Activated naive CD8-positive, alpha-beta T cell (primary cell): ENCODE data around the gene CMTM3.
"Not testable (repeated sequence)": the region's sequence is repeated elsewhere in the genome, so short reads cannot be mapped to it uniquely, and the experiment has no call there.

ENCODE experiments used
- H3K27ac Mint-ChIP-seq: one replicate; pipeline ENCODE4 v1.8.0; 2021; ENCODE audit warnings: mixed read lengths
- H3K27me3 Mint-ChIP-seq: one replicate; pipeline ENCODE4 v1.8.0; 2021; ENCODE audit warnings: mixed read lengths
- H3K36me3 Mint-ChIP-seq: one replicate; pipeline ENCODE4 v1.8.0; 2021; ENCODE audit warnings: mixed read lengths
- H3K4me1 Mint-ChIP-seq: one replicate; pipeline ENCODE4 v1.8.0; 2021; ENCODE audit warnings: low read depth, mixed read lengths
- H3K4me3 Mint-ChIP-seq: one replicate; pipeline ENCODE4 v1.8.0; 2021; ENCODE audit warnings: mild to moderate bottlenecking, mixed read lengths
- H3K9me3 Mint-ChIP-seq: one replicate; pipeline ENCODE4 v1.8.0; 2021; ENCODE audit warnings: low read depth, mixed read lengths

The CMTM3 gene

GRCh38 chr16:66630561-66631260 is 26.2 kb downstream of the CMTM3 start:
- H3K27ac Mint-ChIP-seq, H3K4me1 Mint-ChIP-seq, H3K27me3 Mint-ChIP-seq, H3K36me3 Mint-ChIP-seq, H3K9me3 Mint-ChIP-seq, H3K4me3 Mint-ChIP-seq: not testable (repeated sequence)

GRCh38 chr16:66631558-66631957 is 27.1 kb downstream of the CMTM3 start:
- not testable (repeated sequence) for H3K36me3 Mint-ChIP-seq, H3K27ac Mint-ChIP-seq, H3K4me3 Mint-ChIP-seq, H3K4me1 Mint-ChIP-seq, H3K9me3 Mint-ChIP-seq, H3K27me3 Mint-ChIP-seq

- no peaks in the 10 kb centered on the region for H3K4me1 Mint-ChIP-seq
These were observed 30.2 kb downstream of the CMTM3 start for GRCh38 chr16:66634527-66635196.

GRCh38 chr16:66635406-66635805 is 30.9 kb downstream of the CMTM3 start:
- H3K27ac Mint-ChIP-seq: no peak overlapping the region
- no peaks in the 10 kb centered on the region for H3K9me3 Mint-ChIP-seq

More at GRCh38 chr16:66634527-66635196, 30.2 kb downstream of the CMTM3 start:
- Mint-ChIP-seq H3K27me3 (peaks cover 2% of the 10 kb centered on the region), H3K9me3 (no peaks in the 10 kb centered on the region), H3K27ac (no peak overlapping the region), H3K4me3 (no peak overlapping the region), H3K36me3 (peaks cover 4% of the 10 kb centered on the region)

GRCh38 chr16:66636199-66636598 is 31.7 kb downstream of the CMTM3 start:
- H3K27ac Mint-ChIP-seq: no peak overlapping the region
- no peak overlapping the region for H3K4me3 Mint-ChIP-seq
- H3K9me3 Mint-ChIP-seq: no peaks in the 10 kb centered on the region
- H3K27me3 Mint-ChIP-seq: peaks cover 2% of the 10 kb centered on the region
- H3K4me1 Mint-ChIP-seq: no peaks in the 10 kb centered on the region
- peaks cover 4% of the 10 kb centered on the region for H3K36me3 Mint-ChIP-seq

More at GRCh38 chr16:66635406-66635805, 30.9 kb downstream of the CMTM3 start:
- Mint-ChIP-seq H3K27me3 (peaks cover 2% of the 10 kb centered on the region), H3K36me3 (peaks cover 4% of the 10 kb centered on the region), H3K4me3 (no peak overlapping the region), H3K4me1 (no peaks in the 10 kb centered on the region)

- Mint-ChIP-seq H3K4me3 (no peak overlapping the region), H3K27ac (no peak overlapping the region), H3K4me1 (no peaks in the 10 kb centered on the region)
These were observed 33.3 kb downstream of the CMTM3 start for GRCh38 chr16:66637806-66638205.

GRCh38 chr16:66639091-66639885 is 34.8 kb downstream of the CMTM3 start:
- Mint-ChIP-seq H3K4me1 (no peaks in the 10 kb centered on the region), H3K4me3 (no peak overlapping the region), H3K9me3 (no peaks in the 10 kb centered on the region), H3K27ac (no peak overlapping the region), H3K27me3 (no peaks in the 10 kb centered on the region), H3K36me3 (peaks cover 2% of the 10 kb centered on the region)

More at GRCh38 chr16:66637806-66638205, 33.3 kb downstream of the CMTM3 start:
- H3K27me3 Mint-ChIP-seq: peaks cover 2% of the 10 kb centered on the region
- H3K36me3 Mint-ChIP-seq: peaks cover 4% of the 10 kb centered on the region
- no peaks in the 10 kb centered on the region for H3K9me3 Mint-ChIP-seq

- no peak overlapping the region for H3K27ac Mint-ChIP-seq
- H3K4me1 Mint-ChIP-seq: no peaks in the 10 kb centered on the region
- no peaks in the 10 kb centered on the region for H3K27me3 Mint-ChIP-seq
- H3K36me3 Mint-ChIP-seq: peaks cover 2% of the 10 kb centered on the region
- no peaks in the 10 kb centered on the region for H3K9me3 Mint-ChIP-seq
- H3K4me3 Mint-ChIP-seq: no peak overlapping the region
These were observed 36.3 kb downstream of the CMTM3 start for GRCh38 chr16:66640724-66641314.

- Mint-ChIP-seq H3K4me1 (no peaks in the 10 kb centered on the region), H3K4me3 (no peak overlapping the region), H3K27me3 (no peaks in the 10 kb centered on the region), H3K36me3 (no peaks in the 10 kb centered on the region), H3K9me3 (no peaks in the 10 kb centered on the region), H3K27ac (no peak overlapping the region)
These were observed 36.9 kb downstream of the CMTM3 start for GRCh38 chr16:66641387-66641786.

GRCh38 chr16:66647866-66648265 is 43.4 kb downstream of the CMTM3 start:
- peaks cover 12% of the 10 kb centered on the region for H3K4me1 Mint-ChIP-seq
- H3K4me3 Mint-ChIP-seq: no peak overlapping the region
- no peaks in the 10 kb centered on the region for H3K36me3 Mint-ChIP-seq

GRCh38 chr16:66649167-66649566 is 44.7 kb downstream of the CMTM3 start:
- Mint-ChIP-seq H3K9me3 (no peaks in the 10 kb centered on the region), H3K27ac (no peak overlapping the region), H3K27me3 (no peaks in the 10 kb centered on the region), H3K4me3 (no peak overlapping the region), H3K36me3 (no peaks in the 10 kb centered on the region), H3K4me1 (peaks cover 15% of the 10 kb centered on the region)

More at GRCh38 chr16:66647866-66648265, 43.4 kb downstream of the CMTM3 start:
- no peak overlapping the region for H3K27ac Mint-ChIP-seq
- H3K27me3 Mint-ChIP-seq: no peaks in the 10 kb centered on the region
- H3K9me3 Mint-ChIP-seq: no peaks in the 10 kb centered on the region

- H3K9me3 Mint-ChIP-seq: no peaks in the 10 kb centered on the region
- H3K4me3 Mint-ChIP-seq: no peak overlapping the region
- no peaks in the 10 kb centered on the region for H3K27me3 Mint-ChIP-seq
- no peak overlapping the region for H3K27ac Mint-ChIP-seq
- peaks cover 15% of the 10 kb centered on the region for H3K4me1 Mint-ChIP-seq
- no peaks in the 10 kb centered on the region for H3K36me3 Mint-ChIP-seq
These were observed 45.2 kb downstream of the CMTM3 start for GRCh38 chr16:66649636-66650205.

GRCh38 chr16:66650707-66651473 is 46.4 kb downstream of the CMTM3 start:
- Mint-ChIP-seq H3K36me3 (no peaks in the 10 kb centered on the region), H3K27me3 (no peaks in the 10 kb centered on the region), H3K4me3 (peak overlapping the region; percentile 81), H3K27ac (no peak overlapping the region), H3K9me3 (no peaks in the 10 kb centered on the region), H3K4me1 (peaks cover 15% of the 10 kb centered on the region)

- Mint-ChIP-seq H3K27ac (no peak overlapping the region), H3K4me3 (peak overlapping the region; percentile 81), H3K27me3 (no peaks in the 10 kb centered on the region), H3K9me3 (no peaks in the 10 kb centered on the region), H3K4me1 (peaks cover 15% of the 10 kb centered on the region), H3K36me3 (no peaks in the 10 kb centered on the region)
These were observed 46.9 kb downstream of the CMTM3 start for GRCh38 chr16:66651474-66651765.
